ENCODE data around the gene NUAK1.

GRCh38 chr12:106089935-106090334, 48.8 kb downstream of the NUAK1 start:
- TF ChIP-seq, protein P1, sequence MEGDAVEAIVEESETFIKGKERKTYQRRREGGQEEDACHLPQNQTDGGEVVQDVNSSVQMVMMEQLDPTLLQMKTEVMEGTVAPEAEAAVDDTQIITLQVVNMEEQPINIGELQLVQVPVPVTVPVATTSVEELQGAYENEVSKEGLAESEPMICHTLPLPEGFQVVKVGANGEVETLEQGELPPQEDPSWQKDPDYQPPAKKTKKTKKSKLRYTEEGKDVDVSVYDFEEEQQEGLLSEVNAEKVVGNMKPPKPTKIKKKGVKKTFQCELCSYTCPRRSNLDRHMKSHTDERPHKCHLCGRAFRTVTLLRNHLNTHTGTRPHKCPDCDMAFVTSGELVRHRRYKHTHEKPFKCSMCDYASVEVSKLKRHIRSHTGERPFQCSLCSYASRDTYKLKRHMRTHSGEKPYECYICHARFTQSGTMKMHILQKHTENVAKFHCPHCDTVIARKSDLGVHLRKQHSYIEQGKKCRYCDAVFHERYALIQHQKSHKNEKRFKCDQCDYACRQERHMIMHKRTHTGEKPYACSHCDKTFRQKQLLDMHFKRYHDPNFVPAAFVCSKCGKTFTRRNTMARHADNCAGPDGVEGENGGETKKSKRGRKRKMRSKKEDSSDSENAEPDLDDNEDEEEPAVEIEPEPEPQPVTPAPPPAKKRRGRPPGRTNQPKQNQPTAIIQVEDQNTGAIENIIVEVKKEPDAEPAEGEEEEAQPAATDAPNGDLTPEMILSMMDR (conservative IDR thresholded peaks at IDR 0.05 in 1 of 2, IDR thresholded peaks at IDR 0.05 in 1 of 2; ENCODE audit: low read depth in 1 of 2, low read length in 2 of 2), result no peak
- TF ChIP-seq EZH2 (IDR thresholded peaks at IDR 0.05; ENCODE audit: low read length, missing control alignments), result no peak
